ENCODE data around the gene OBI1.
"Not testable (repeated sequence)": the region's sequence is repeated elsewhere in the genome, so short reads cannot be mapped to it uniquely, and the experiment has no call there.

OBI1 gene

GRCh38 chr13:78658630-78659449, at the start of gene OBI1:
Gene OBI1, minus strand, starts transcription at chr13:78659155. Its CDS starts 35 bp downstream, at chr13:78659120.
- DNase-seq = peak; percentile 83

GRCh38 chr13:78701383-78701782, 42.4 kb upstream of the OBI1 start:
- DNase-seq = no peak

GRCh38 chr13:78700121-78700910, 41.4 kb upstream of the OBI1 start:
- no peak for DNase-seq

- DNase-seq = peak; percentile 18
Observed at GRCh38 chr13:78689011-78689410, 30.1 kb upstream of the OBI1 start.

GRCh38 chr13:78686461-78686860, 27.5 kb upstream of the OBI1 start:
- DNase-seq = no peak

GRCh38 chr13:78680576-78681350, 21.8 kb upstream of the OBI1 start:
- DNase-seq = no peak

GRCh38 chr13:78680115-78680561, 21.2 kb upstream of the OBI1 start:
- no peak for DNase-seq

- DNase-seq = peak; percentile 68
Observed at GRCh38 chr13:78679329-78679728, 20.4 kb upstream of the OBI1 start.

GRCh38 chr13:78675112-78675511, 16.2 kb upstream of the OBI1 start:
- no peak for DNase-seq

GRCh38 chr13:78674638-78675037, 15.7 kb upstream of the OBI1 start:
- no peak for DNase-seq

GRCh38 chr13:78662467-78662866, 3.5 kb upstream of the OBI1 start:
- DNase-seq = no peak

GRCh38 chr13:78660495-78660857, 1.5 kb upstream of the OBI1 start:
- no peak for DNase-seq

- no peak for DNase-seq
Observed at GRCh38 chr13:78659732-78660494, 958 bp upstream of the OBI1 start.

GRCh38 chr13:78659450-78659730, 435 bp upstream of the OBI1 start:
- DNase-seq = no peak

GRCh38 chr13:78657699-78658629, 991 bp downstream of the OBI1 start:
- peak; percentile 29 for DNase-seq

- no peak for DNase-seq
Observed at GRCh38 chr13:78655906-78656305, 3.0 kb downstream of the OBI1 start.

- no peak for DNase-seq
Observed at GRCh38 chr13:78655007-78655406, 3.9 kb downstream of the OBI1 start.

GRCh38 chr13:78652651-78653050, 6.3 kb downstream of the OBI1 start:
- DNase-seq = no peak

- no peak for DNase-seq
Observed at GRCh38 chr13:78650717-78651083, 8.3 kb downstream of the OBI1 start.

GRCh38 chr13:78649997-78650716, 8.8 kb downstream of the OBI1 start:
- no peak for DNase-seq

GRCh38 chr13:78647109-78647678, 11.8 kb downstream of the OBI1 start:
- not testable (repeated sequence) for DNase-seq
